ENCODE data around the gene SLC49A3.

GRCh38 chr4:710916-711315 is 22.0 kb upstream of the SLC49A3 start:
- no peak for TF ChIP-seq CTCF (conservative IDR thresholded peaks at IDR 0.05; ENCODE audit: low read depth, low read length)
- no peak for TF ChIP-seq EZH2 (IDR thresholded peaks at IDR 0.05; ENCODE audit: low read length, unreplicated experiment)
